HG03135 (cell line): ENCODE data around the gene MAS1.
"Not testable (repeated sequence)": the region's sequence is repeated elsewhere in the genome, so short reads cannot be mapped to it uniquely, and the experiment has no call there.

Experiments
- ATAC-seq: cut with Tn5 transposase; IDR thresholded peaks from one replicate; pipeline ENCODE4 v1.9.1; 2021; ENCODE audit warnings: mild to moderate bottlenecking, moderate library complexity; ENCODE audit not compliant: unreplicated experiment

Gene MAS1

GRCh38 chr6:159915397-159915796 lies 24.6 kb downstream of the MAS1 start:
- no peak for ATAC-seq

DNA sequence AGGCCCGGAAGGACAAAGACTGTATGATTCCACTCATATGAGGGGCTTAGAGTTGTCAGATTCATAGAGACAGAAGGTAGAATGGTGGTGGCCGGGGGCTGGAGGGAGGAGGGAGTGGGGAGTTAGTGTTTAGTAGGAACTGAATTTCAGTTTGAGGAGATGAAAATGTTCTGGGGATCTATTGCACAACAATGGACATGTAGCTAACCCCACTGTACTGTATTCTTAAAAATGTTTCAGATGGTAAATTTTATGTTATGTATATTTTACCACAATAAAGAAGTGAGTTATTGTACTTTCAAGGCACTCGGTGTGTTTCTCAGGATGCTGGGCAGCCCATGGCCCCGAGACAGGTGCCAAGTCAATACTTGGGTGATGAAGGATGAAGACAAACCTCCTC lies 25.4 kb downstream of the MAS1 start:
- no peak for ATAC-seq

DNA sequence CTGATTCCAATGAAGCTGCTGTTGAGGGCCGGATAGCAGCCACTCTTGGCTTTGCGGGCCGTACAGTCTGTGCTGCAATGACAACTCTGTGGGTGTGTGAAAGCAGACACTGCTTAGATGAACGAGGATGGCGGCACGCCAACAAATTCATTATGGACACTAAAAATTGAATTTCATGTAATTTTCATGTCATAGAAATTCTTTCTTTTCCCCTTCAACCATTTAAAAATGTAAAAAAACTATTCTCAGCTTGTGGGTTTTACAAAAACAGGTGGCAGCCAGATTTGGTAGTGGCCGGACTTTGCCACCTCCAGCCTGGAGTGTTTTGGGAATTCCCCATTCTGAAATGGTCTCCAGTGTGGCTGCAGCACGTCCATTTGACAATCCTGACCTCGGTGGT lies 26.0 kb downstream of the MAS1 start:
- ATAC-seq: no peak

- ATAC-seq: no peak
Measured at GRCh38 chr6:159919011-159919511, 28.3 kb downstream of the MAS1 start.

GRCh38 chr6:159919800-159920199 lies 29.0 kb downstream of the MAS1 start:
- no peak for ATAC-seq

DNA sequence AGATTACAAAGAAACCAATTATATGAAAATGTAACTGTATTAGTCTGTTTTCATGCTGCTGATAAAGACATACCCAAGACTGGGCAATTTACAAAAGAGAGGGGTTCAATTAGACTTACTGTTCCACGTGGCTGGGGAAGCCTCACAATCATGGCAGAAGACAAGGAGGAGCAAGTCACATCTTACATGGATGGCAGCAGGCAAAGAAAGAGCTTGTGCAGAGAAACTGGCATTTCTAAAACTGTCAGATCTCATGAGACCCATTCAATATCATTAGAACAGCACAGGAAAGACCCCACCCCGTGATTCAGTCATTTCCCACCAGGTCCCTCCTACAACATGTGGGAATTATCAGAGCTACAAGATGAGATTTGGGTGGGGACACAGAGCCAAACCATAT lies 33.4 kb downstream of the MAS1 start:
- not testable (repeated sequence) for ATAC-seq

DNA sequence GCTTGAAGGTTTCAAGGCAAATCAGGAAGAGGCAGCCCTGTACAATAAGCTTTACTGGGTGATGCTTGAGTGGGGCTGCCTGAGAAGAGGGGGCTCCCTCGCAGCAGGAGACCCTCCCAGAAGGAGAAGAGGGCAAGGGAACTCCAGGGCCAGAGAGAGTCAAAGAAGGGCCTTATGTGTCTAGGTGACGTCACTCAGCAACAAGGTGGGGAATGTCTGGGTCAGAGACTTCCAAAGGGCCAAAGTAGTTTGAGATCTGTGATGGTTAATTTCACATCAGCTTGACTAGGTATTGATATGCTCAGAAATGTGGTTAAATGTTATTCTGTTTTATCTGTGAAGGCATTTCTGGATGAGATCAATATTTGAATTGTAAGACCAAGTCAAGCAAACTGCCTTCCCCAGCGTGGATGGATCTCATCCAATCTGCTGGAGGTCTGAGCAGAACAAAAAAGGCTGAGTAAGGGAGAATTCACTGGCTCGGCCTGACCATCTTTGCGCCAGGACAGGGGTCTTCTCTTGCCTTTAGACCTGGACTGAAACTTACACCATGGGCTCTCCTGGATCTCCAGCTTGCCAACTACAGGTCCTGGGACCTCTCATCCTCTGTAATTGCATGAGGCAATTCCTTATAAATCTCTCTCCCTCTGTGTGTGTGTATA lies 35.9 kb downstream of the MAS1 start:
- no peak for ATAC-seq

DNA sequence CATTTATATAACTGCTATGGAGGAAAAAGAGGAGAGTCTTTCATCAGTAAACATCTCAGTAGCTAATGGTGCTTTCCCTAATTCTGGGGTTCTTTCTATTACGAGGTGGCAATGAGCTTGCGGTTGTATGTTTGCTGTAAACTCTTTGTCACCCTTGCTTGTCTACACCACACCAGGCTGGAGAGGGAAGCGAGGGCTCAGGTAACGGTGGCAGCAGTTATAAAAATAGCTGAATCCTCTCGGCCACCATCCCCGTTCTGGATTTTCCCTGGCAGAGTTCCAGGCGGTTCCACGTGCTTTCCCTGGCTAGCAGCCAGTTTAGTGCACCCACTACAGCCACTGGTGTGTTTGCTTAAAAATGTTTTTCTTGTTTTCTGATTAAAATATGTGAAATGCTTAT lies 39.0 kb downstream of the MAS1 start:
- peak; percentile 29 for ATAC-seq

DNA sequence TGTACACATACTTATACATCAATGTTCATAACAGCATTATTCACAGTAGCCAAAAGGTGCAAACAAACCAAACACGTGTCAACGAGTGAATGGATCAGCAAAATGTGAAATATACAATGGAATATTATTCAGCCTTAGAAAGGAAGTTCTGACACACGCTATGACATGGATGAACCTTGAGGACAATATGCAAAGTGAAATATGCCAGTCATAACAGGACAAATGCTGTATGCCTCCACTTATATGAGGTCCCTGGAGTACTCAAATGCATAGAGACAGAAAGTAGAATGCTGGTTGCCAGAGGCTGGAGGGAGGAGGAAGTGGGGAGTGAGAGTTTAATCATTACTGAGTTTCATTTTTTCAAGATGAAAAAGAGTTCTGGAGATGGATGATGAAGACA lies 40.3 kb downstream of the MAS1 start:
- ATAC-seq: peak; percentile 94

- ATAC-seq: no peak
Measured at GRCh38 chr6:159931846-159932245, 41.1 kb downstream of the MAS1 start.

DNA sequence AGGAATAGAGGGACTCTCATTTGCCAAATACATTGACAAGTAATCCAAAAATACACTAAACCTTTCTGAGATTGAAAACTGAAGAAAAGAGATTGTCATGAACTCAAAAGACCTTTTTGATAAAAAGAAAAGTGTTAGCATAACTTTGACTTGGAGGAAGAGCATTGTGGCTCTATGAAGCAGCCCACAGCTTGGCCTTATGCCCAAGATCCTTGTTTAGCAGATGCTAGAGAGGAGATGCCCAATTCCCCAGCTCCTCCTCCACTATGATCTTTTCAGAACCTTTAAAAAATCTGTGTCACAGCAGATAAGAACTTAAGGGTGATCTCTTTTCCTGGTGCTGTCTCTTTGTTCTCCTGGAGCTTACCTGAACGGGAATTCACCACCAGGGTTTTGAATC lies 42.3 kb downstream of the MAS1 start:
- no peak for ATAC-seq

GRCh38 chr6:159934181-159934580 lies 43.4 kb downstream of the MAS1 start:
- no peak for ATAC-seq

DNA sequence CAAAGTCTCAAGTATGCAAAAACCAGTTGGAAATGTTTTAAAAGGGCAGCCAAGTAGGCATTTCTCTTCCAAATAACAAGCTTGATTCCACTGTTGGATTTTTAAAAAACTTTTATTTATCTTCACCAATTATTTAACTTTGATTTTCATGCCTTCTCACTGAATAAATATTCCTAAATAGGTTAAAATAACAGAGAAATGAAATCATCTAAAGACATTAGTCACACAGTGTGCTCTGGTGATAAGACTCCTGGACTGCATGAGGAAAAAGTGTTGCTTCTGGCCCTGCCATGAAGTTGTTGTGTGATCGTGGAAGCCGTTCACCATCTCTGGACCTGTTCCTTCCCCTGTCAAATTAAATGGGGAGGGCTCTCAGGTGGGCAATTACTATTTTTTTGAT lies 44.3 kb downstream of the MAS1 start:
- ATAC-seq: no peak

DNA sequence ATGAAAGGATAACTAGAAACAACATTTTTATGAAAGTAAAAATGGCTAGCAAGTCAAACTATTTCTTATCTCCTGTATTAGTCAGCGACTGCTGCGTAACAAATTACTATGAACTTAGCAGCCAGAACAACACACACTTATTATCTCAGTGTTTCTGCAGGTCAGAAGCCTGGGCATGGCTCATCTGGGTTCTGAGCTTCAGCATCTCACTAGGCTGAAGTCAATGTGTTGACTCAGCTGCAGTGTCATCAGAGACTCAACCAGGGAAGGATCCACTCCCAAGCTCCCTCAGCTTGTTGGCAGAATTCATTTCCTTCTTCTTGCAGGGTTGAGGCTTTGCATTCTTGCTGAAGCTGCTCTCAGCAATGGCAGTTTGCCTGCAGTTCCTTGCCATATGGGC lies 44.8 kb downstream of the MAS1 start:
- no peak for ATAC-seq

DNA sequence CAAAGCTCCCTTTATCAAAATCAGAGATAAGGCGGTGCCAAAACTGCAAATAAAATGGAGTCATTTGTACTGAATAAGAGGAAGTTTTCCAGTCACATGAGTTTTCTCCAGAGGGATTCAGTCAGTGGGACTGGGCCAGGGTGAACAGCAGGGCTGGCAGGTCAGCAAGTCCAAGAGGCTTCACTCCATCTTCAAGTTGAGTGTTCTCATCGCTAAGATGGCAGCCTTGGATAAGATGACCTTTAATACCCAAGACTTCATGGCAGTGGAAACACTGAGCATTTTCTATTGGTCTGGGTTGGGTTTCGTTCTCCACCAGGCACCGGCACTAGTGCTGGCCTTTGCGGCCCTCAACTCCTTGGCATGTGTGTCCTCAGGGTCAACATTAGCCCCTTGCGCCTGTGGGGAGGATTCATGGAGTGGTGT lies 48.8 kb downstream of the MAS1 start:
- no peak for ATAC-seq
